HEK293 (cell line): ENCODE results near the gene CDC37L1.
A peak's percentile ranks its signal among the peaks of the same experiment; 100 is the strongest.

Source experiments
- ELK4 ChIP-seq: IDR thresholded peaks from 2 replicates; pipeline ENCODE4 v1.6.1; 2011; ENCODE audit warnings: mild to moderate bottlenecking, low read depth, low read length, borderline replicate concordance
- GLI2 ChIP-seq: fragments of 450-650 bp; formaldehyde crosslinking; IDR thresholded peaks from 2 replicates; pipeline ENCODE4; 2017; ENCODE audit warnings: missing biosample characterization, missing genetic modification characterization, low read depth, borderline replicate concordance
- GLIS2 ChIP-seq: fragments of 450-650 bp; formaldehyde crosslinking; IDR thresholded peaks from 2 replicates; pipeline ENCODE4 v1.5.1; 2016; ENCODE audit warnings: missing biosample characterization, missing genetic modification characterization
- MYNN ChIP-seq: fragments of 450-650 bp; formaldehyde crosslinking; IDR thresholded peaks from 2 replicates; pipeline ENCODE4 v1.5.1; 2016; ENCODE audit warnings: missing biosample characterization, missing genetic modification characterization, borderline replicate concordance
- OVOL3 ChIP-seq: fragments of 450-650 bp; formaldehyde crosslinking; IDR thresholded peaks from 2 replicates; pipeline ENCODE4 v1.5.1; 2016; ENCODE audit warnings: missing biosample characterization, missing genetic modification characterization
- PATZ1 ChIP-seq: fragments of 450-650 bp; formaldehyde crosslinking; IDR thresholded peaks from 2 replicates; pipeline ENCODE4 v1.5.1; 2016; ENCODE audit warnings: missing biosample characterization, missing genetic modification characterization
- WT1 ChIP-seq: fragments of 450-650 bp; formaldehyde crosslinking; IDR thresholded peaks from 2 replicates; pipeline ENCODE4 v1.5.1; 2016; ENCODE audit warnings: missing biosample characterization, missing genetic modification characterization
- ZBTB17 ChIP-seq: fragments of 450-650 bp; formaldehyde crosslinking; IDR thresholded peaks from 2 replicates; pipeline ENCODE4 v1.5.1; 2016; ENCODE audit warnings: missing biosample characterization, missing genetic modification characterization
- ZNF121 ChIP-seq: fragments of 450-650 bp; formaldehyde crosslinking; IDR thresholded peaks from 2 replicates; pipeline ENCODE4 v1.5.1; 2016; ENCODE audit warnings: missing biosample characterization, missing genetic modification characterization
- ZNF133 ChIP-seq: fragments of 450-650 bp; formaldehyde crosslinking; IDR thresholded peaks from 2 replicates; pipeline ENCODE4 v1.5.1; 2016; ENCODE audit warnings: missing biosample characterization, missing genetic modification characterization
- ZNF174 ChIP-seq: fragments of 450-650 bp; formaldehyde crosslinking; IDR thresholded peaks from 2 replicates; pipeline ENCODE4 v1.5.0; 2017; ENCODE audit warnings: missing biosample characterization, mild to moderate bottlenecking, missing genetic modification characterization
- ZNF223 ChIP-seq: fragments of 450-650 bp; formaldehyde crosslinking; IDR thresholded peaks from 2 replicates; pipeline ENCODE4 v1.5.1; 2016; ENCODE audit warnings: missing biosample characterization, missing genetic modification characterization
- ZNF423 ChIP-seq: fragments of 450-650 bp; formaldehyde crosslinking; IDR thresholded peaks from 2 replicates; pipeline ENCODE4 v1.5.1; 2016; ENCODE audit warnings: missing biosample characterization, missing genetic modification characterization
- ZNF473 ChIP-seq: fragments of 450-650 bp; formaldehyde crosslinking; IDR thresholded peaks from 2 replicates; pipeline ENCODE4 v1.5.1; 2017; ENCODE audit warnings: missing biosample characterization, missing genetic modification characterization
- ZNF529 ChIP-seq: fragments of 450-650 bp; formaldehyde crosslinking; IDR thresholded peaks from 2 replicates; pipeline ENCODE4 v1.5.1; 2017; ENCODE audit warnings: missing genetic modification characterization, missing biosample characterization; ENCODE audit not compliant: insufficient replicate concordance
- ZNF560 ChIP-seq: fragments of 450-650 bp; formaldehyde crosslinking; IDR thresholded peaks from 2 replicates; pipeline ENCODE4 v1.5.1; 2017; ENCODE audit warnings: missing biosample characterization, missing genetic modification characterization, borderline replicate concordance
- ZNF561 ChIP-seq: fragments of 450-650 bp; IDR thresholded peaks from 2 replicates; pipeline ENCODE4 v1.5.1; 2018; ENCODE audit warnings: missing biosample characterization, missing genetic modification characterization, borderline replicate concordance
- ZNF585B ChIP-seq: fragments of 450-650 bp; formaldehyde crosslinking; IDR thresholded peaks from 2 replicates; pipeline ENCODE4 v1.5.1; 2016; ENCODE audit warnings: missing biosample characterization, missing genetic modification characterization
- ZNF600 ChIP-seq: fragments of 450-650 bp; formaldehyde crosslinking; IDR thresholded peaks from 2 replicates; pipeline ENCODE4 v1.5.1; 2016; ENCODE audit warnings: missing biosample characterization, missing genetic modification characterization
- ZNF610 ChIP-seq: fragments of 450-650 bp; formaldehyde crosslinking; IDR thresholded peaks from 2 replicates; pipeline ENCODE4 v1.5.1; 2016; ENCODE audit warnings: missing biosample characterization, missing genetic modification characterization, borderline replicate concordance
- ZNF626 ChIP-seq: fragments of 450-650 bp; sonication (Bioruptor Pico); formaldehyde crosslinking; IDR thresholded peaks from 2 replicates; pipeline ENCODE4 v1.5.1; 2018; ENCODE audit warnings: missing biosample characterization, missing genetic modification characterization, inconsistent platforms
- ZNF629 ChIP-seq: fragments of 450-650 bp; formaldehyde crosslinking; IDR thresholded peaks from 2 replicates; pipeline ENCODE4 v1.5.1; 2017; ENCODE audit warnings: missing biosample characterization, missing genetic modification characterization
- ZNF664 ChIP-seq: fragments of 450-650 bp; formaldehyde crosslinking; IDR thresholded peaks from 2 replicates; pipeline ENCODE4 v1.5.1; 2016; ENCODE audit warnings: missing biosample characterization, missing genetic modification characterization
- ZSCAN16 ChIP-seq: fragments of 450-650 bp; formaldehyde crosslinking; IDR thresholded peaks from 2 replicates; pipeline ENCODE4 v1.5.1; 2016; ENCODE audit warnings: missing biosample characterization, missing genetic modification characterization
- ZSCAN18 ChIP-seq: fragments of 450-650 bp; formaldehyde crosslinking; IDR thresholded peaks from 2 replicates; pipeline ENCODE4 v1.5.1; 2016; ENCODE audit warnings: missing biosample characterization, missing genetic modification characterization
- ZSCAN23 ChIP-seq: fragments of 450-650 bp; formaldehyde crosslinking; IDR thresholded peaks from 2 replicates; pipeline ENCODE4 v1.5.1; 2016; ENCODE audit warnings: missing biosample characterization, missing genetic modification characterization
- ZSCAN4 ChIP-seq: fragments of 450-650 bp; formaldehyde crosslinking; IDR thresholded peaks from 2 replicates; pipeline ENCODE4 v1.5.1; 2017; ENCODE audit warnings: missing biosample characterization, missing genetic modification characterization
- TF ChIP-seq, protein P1 (sequence below): fragments of 450-650 bp; formaldehyde crosslinking; IDR thresholded peaks from 2 replicates; pipeline ENCODE4 v1.5.1; 2016; ENCODE audit warnings: missing biosample characterization, missing genetic modification characterization
- TF ChIP-seq, protein P2 (sequence below): fragments of 450-650 bp; formaldehyde crosslinking; IDR thresholded peaks from 2 replicates; pipeline ENCODE4 v1.5.1; 2016; ENCODE audit warnings: missing biosample characterization, missing genetic modification characterization
- TF ChIP-seq, protein P3 (sequence below): fragments of 450-650 bp; formaldehyde crosslinking; IDR thresholded peaks from 2 replicates; pipeline ENCODE4 v1.5.1; 2017; ENCODE audit warnings: missing biosample characterization, missing genetic modification characterization

Gene CDC37L1

DNA sequence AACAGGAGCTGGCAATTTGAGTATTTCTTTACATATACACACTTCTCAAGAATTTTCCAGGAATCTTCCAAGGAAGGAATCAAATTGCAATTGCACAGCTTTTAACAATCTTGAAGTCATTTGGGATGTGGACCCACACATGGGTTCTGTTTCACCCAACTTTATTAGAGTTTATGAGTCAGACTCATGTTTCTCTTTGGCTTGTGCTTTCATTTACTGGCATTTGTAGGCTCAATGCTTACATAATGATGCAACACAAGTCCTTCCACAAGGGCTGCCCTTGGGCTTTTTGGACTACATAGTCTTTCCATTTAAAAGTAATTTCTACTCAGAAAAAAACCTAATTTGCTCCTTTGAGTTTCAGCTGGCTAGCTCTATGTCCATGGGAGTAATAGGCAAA lies 4.6 kb upstream of the CDC37L1 start (continued):
- TF ChIP-seq, protein P1, sequence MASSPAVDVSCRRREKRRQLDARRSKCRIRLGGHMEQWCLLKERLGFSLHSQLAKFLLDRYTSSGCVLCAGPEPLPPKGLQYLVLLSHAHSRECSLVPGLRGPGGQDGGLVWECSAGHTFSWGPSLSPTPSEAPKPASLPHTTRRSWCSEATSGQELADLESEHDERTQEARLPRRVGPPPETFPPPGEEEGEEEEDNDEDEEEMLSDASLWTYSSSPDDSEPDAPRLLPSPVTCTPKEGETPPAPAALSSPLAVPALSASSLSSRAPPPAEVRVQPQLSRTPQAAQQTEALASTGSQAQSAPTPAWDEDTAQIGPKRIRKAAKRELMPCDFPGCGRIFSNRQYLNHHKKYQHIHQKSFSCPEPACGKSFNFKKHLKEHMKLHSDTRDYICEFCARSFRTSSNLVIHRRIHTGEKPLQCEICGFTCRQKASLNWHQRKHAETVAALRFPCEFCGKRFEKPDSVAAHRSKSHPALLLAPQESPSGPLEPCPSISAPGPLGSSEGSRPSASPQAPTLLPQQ = peak; percentile 95
- TF ChIP-seq ZNF133 (tag by site-specific recombination) (no peak), PATZ1 (tag by site-specific recombination) (no peak), ZNF174 (no peak), ZSCAN16 (tag by site-specific recombination) (no peak), WT1 (no peak), ZNF600 (no peak), ELK4 (no peak), ZSCAN18 (no peak), ZNF610 (no peak), ZNF585B (no peak), ZSCAN23 (tag by site-specific recombination) (no peak), GLIS2 (tag by site-specific recombination) (no peak), ZNF629 (peak; percentile 37; the same call in 1 of the 2 replicates), ZNF121 (tag by site-specific recombination) (no peak), ZSCAN4 (tag by site-specific recombination) (no peak), ZNF626 (no peak), OVOL3 (no peak), ZNF561 (no peak), ZNF664 (no peak), ZNF473 (tag by site-specific recombination) (no peak), ZNF223 (tag by site-specific recombination) (no peak), ZNF560 (no peak), ZNF423 (tag by site-specific recombination) (no peak), ZBTB17 (no peak), GLI2 (tag by site-specific recombination) (no peak), MYNN (tag by site-specific recombination) (no peak), ZNF529 (no peak)
- TF ChIP-seq, protein P2, sequence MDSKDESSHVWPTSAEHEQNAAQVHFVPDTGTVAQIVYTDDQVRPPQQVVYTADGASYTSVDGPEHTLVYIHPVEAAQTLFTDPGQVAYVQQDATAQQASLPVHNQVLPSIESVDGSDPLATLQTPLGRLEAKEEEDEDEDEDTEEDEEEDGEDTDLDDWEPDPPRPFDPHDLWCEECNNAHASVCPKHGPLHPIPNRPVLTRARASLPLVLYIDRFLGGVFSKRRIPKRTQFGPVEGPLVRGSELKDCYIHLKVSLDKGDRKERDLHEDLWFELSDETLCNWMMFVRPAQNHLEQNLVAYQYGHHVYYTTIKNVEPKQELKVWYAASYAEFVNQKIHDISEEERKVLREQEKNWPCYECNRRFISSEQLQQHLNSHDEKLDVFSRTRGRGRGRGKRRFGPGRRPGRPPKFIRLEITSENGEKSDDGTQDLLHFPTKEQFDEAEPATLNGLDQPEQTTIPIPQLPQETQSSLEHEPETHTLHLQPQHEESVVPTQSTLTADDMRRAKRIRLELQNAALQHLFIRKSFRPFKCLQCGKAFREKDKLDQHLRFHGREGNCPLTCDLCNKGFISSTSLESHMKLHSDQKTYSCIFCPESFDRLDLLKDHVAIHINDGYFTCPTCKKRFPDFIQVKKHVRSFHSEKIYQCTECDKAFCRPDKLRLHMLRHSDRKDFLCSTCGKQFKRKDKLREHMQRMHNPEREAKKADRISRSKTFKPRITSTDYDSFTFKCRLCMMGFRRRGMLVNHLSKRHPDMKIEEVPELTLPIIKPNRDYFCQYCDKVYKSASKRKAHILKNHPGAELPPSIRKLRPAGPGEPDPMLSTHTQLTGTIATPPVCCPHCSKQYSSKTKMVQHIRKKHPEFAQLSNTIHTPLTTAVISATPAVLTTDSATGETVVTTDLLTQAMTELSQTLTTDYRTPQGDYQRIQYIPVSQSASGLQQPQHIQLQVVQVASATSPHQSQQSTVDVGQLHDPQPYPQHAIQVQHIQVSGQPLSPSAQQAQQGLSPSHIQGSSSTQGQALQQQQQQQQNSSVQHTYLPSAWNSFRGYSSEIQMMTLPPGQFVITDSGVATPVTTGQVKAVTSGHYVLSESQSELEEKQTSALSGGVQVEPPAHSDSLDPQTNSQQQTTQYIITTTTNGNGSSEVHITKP (tag by site-specific recombination) = peak; percentile 38
- TF ChIP-seq, protein P3, sequence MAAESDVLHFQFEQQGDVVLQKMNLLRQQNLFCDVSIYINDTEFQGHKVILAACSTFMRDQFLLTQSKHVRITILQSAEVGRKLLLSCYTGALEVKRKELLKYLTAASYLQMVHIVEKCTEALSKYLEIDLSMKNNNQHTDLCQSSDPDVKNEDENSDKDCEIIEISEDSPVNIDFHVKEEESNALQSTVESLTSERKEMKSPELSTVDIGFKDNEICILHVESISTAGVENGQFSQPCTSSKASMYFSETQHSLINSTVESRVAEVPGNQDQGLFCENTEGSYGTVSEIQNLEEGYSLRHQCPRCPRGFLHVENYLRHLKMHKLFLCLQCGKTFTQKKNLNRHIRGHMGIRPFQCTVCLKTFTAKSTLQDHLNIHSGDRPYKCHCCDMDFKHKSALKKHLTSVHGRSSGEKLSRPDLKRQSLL = 0 out of 2 replicates have a peak, but pooled peaks have one; percentile 30
